K562 (cell line): ENCODE results near the gene DKKL1. TPM values are rescaled to one million over a fixed set of nuclear protein-coding genes. Genes with fewer than 3 reads are reported as not detected.

Experiments used
- KDM5B ChIP-seq: fragments of 200-600 bp; sonication (generic); IDR thresholded peaks from 2 replicates; pipeline ENCODE4 v1.6.1; 2012; ENCODE audit warnings: low read depth, mild to moderate bottlenecking, moderate library complexity, low read length, control low read depth, inconsistent platforms; ENCODE audit not compliant: insufficient replicate concordance
- L3MBTL2 ChIP-seq: fragments of 450-650 bp; IDR thresholded peaks from 2 replicates; pipeline ENCODE4 v1.6.1; 2016; ENCODE audit warnings: mild to moderate bottlenecking, moderate library complexity
- MAZ ChIP-seq, 2 experiments: fragments of 450-650 bp in 1 of 2; sonication (generic) in 1 of 2; formaldehyde crosslinking; IDR thresholded peaks in 1 of 2; conservative IDR thresholded peaks in 1 of 2; 2 replicates each; pipeline versions ENCODE4 v1.4.0 to v1.5.0; 2020; ENCODE audit warnings: mild to moderate bottlenecking in 1 of 2, missing genetic modification reagents in 1 of 2
- NFYB ChIP-seq: IDR thresholded peaks from 2 replicates; pipeline ENCODE4 v1.6.1; 2011; ENCODE audit warnings: mild to moderate bottlenecking, moderate library complexity; ENCODE audit not compliant: insufficient read length; ENCODE audit errors: extremely low read depth
- NRF1 ChIP-seq, 2 experiments: fragments of 450-650 bp; IDR thresholded peaks in 1 of 2; conservative IDR thresholded peaks in 1 of 2; 2 replicates each; pipeline ENCODE4 v1.6.1; 2014; ENCODE audit warnings: mild to moderate bottlenecking in 2 of 2
- RBFOX2 ChIP-seq: fragments of 200-400 bp; formaldehyde crosslinking; IDR thresholded peaks from 2 replicates; pipeline ENCODE4 v1.6.1; 2017; ENCODE audit warnings: low read depth, mild to moderate bottlenecking, low read length, moderate library complexity
- ZFX ChIP-seq: sonication (generic); formaldehyde crosslinking; IDR thresholded peaks from 2 replicates; pipeline ENCODE4 v1.8.0; 2022; ENCODE audit warnings: mild to moderate bottlenecking, missing genetic modification reagents, moderate library complexity
- polyA plus RNA-seq, 8 experiments: library from polyadenylated mRNA; depleted of rRNA in 4 of 8; stranded (reverse) in 5 of 8; unstranded in 3 of 8; fragments of >200 nt; fragmentation: Nextera tagmentation in 2 of 8; fragmentation: Illumina TruSeq in 1 of 8; extraction: Ambion mirVana in 2 of 8; extraction: Trizol in 1 of 8; gene quantifications; 2 replicates each; pipeline versions ENCODE4 v1.2.1 to v1.2.3, GENCODE V29; 2011 to 2014; ENCODE audit warnings: inconsistent platforms in 1 of 8, missing spikeins in 1 of 8
- total RNA-seq, 7 experiments: library from RNA; depleted of rRNA in 6 of 7; stranded (reverse); fragments of >200 nt in 6 of 7; fragmentation: Illumina TruSeq in 2 of 7; extraction: Trizol in 2 of 7; gene quantifications; 2 replicates each; pipeline versions ENCODE4 v1.2.1 to v1.2.3, GENCODE V29; 2011 to 2021; ENCODE audit warnings: low replicate concordance in 1 of 7
- TF ChIP-seq, protein P1 (sequence below): fragments of 450-650 bp; IDR thresholded peaks from 2 replicates; pipeline ENCODE4 v1.6.1; 2016; ENCODE audit warnings: mild to moderate bottlenecking, moderate library complexity
- TF ChIP-seq, protein P2 (sequence below), 2 experiments: fragments of 450-650 bp; IDR thresholded peaks; 2 replicates each; pipeline ENCODE4 v1.6.1; 2018; ENCODE audit warnings: mild to moderate bottlenecking in 2 of 2, low read depth in 1 of 2; ENCODE audit not compliant: partially characterized antibody in 2 of 2

Gene DKKL1
- total and polyA plus RNA-seq, 9 of the 15 experiments (the other 6 are each of a cell fraction or from before 2014, with no cell fraction given) = 0.15 to 1.7 (median 0.52) TPM

DNA sequence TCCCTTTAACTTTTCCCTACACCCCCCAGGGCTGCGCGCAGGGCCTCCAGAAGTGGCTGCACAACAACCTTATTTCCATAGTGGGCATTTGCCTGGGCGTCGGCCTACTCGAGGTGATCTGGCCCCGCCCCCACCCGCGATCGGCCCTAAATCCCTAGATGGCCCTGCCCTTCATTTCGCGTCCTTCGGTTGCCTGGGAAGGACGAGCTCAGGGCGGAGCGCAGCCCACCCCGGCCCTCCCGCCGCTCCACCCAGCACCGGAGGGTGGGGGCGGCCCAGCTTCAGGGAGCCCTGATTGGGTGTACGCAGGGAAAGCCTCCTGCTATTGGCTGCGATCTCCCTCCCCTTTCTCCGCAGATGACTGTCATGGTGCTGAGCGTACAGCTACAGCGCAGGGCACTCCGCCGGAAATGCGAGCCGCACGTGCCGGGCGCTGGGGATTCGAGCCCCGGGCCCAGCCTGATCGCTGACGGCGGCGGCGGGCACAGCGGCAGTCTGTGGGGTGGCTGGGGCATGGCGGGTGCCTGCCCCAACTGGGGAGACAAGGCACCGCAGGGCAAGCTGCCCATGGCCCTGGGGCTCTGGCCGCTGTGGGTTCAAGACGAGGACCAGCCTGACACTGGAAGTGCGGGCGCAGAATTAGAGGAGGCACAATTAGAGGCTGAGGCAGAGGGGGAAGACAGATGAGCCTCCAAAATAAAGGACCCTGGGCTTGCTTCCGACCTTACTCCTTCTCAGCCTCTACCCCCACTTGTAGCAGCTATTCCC, 24.2 kb upstream of the DKKL1 start (continued):
- TF ChIP-seq, protein P1, sequence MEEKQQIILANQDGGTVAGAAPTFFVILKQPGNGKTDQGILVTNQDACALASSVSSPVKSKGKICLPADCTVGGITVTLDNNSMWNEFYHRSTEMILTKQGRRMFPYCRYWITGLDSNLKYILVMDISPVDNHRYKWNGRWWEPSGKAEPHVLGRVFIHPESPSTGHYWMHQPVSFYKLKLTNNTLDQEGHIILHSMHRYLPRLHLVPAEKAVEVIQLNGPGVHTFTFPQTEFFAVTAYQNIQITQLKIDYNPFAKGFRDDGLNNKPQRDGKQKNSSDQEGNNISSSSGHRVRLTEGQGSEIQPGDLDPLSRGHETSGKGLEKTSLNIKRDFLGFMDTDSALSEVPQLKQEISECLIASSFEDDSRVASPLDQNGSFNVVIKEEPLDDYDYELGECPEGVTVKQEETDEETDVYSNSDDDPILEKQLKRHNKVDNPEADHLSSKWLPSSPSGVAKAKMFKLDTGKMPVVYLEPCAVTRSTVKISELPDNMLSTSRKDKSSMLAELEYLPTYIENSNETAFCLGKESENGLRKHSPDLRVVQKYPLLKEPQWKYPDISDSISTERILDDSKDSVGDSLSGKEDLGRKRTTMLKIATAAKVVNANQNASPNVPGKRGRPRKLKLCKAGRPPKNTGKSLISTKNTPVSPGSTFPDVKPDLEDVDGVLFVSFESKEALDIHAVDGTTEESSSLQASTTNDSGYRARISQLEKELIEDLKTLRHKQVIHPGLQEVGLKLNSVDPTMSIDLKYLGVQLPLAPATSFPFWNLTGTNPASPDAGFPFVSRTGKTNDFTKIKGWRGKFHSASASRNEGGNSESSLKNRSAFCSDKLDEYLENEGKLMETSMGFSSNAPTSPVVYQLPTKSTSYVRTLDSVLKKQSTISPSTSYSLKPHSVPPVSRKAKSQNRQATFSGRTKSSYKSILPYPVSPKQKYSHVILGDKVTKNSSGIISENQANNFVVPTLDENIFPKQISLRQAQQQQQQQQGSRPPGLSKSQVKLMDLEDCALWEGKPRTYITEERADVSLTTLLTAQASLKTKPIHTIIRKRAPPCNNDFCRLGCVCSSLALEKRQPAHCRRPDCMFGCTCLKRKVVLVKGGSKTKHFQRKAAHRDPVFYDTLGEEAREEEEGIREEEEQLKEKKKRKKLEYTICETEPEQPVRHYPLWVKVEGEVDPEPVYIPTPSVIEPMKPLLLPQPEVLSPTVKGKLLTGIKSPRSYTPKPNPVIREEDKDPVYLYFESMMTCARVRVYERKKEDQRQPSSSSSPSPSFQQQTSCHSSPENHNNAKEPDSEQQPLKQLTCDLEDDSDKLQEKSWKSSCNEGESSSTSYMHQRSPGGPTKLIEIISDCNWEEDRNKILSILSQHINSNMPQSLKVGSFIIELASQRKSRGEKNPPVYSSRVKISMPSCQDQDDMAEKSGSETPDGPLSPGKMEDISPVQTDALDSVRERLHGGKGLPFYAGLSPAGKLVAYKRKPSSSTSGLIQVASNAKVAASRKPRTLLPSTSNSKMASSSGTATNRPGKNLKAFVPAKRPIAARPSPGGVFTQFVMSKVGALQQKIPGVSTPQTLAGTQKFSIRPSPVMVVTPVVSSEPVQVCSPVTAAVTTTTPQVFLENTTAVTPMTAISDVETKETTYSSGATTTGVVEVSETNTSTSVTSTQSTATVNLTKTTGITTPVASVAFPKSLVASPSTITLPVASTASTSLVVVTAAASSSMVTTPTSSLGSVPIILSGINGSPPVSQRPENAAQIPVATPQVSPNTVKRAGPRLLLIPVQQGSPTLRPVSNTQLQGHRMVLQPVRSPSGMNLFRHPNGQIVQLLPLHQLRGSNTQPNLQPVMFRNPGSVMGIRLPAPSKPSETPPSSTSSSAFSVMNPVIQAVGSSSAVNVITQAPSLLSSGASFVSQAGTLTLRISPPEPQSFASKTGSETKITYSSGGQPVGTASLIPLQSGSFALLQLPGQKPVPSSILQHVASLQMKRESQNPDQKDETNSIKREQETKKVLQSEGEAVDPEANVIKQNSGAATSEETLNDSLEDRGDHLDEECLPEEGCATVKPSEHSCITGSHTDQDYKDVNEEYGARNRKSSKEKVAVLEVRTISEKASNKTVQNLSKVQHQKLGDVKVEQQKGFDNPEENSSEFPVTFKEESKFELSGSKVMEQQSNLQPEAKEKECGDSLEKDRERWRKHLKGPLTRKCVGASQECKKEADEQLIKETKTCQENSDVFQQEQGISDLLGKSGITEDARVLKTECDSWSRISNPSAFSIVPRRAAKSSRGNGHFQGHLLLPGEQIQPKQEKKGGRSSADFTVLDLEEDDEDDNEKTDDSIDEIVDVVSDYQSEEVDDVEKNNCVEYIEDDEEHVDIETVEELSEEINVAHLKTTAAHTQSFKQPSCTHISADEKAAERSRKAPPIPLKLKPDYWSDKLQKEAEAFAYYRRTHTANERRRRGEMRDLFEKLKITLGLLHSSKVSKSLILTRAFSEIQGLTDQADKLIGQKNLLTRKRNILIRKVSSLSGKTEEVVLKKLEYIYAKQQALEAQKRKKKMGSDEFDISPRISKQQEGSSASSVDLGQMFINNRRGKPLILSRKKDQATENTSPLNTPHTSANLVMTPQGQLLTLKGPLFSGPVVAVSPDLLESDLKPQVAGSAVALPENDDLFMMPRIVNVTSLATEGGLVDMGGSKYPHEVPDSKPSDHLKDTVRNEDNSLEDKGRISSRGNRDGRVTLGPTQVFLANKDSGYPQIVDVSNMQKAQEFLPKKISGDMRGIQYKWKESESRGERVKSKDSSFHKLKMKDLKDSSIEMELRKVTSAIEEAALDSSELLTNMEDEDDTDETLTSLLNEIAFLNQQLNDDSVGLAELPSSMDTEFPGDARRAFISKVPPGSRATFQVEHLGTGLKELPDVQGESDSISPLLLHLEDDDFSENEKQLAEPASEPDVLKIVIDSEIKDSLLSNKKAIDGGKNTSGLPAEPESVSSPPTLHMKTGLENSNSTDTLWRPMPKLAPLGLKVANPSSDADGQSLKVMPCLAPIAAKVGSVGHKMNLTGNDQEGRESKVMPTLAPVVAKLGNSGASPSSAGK = peak; percentile 25; the same call in 1 of the 2 replicates
- TF ChIP-seq L3MBTL2 (peak; percentile 61), MAZ (CRISPR knock-in tag; conservative IDR thresholded peaks at IDR 0.05 in 1 of 2, IDR thresholded peaks at IDR 0.05 in 1 of 2) (peak; percentile 22 to 59; a peak in 2 of 4 replicates), KDM5B (no peak), NRF1 (conservative IDR thresholded peaks at IDR 0.05 in 1 of 2, IDR thresholded peaks at IDR 0.05 in 1 of 2) (peak in 1 of 2 experiments; percentile 5; a peak in 1 of 4 replicates), NFYB (peak; percentile 38), RBFOX2 (peak; percentile 68), ZFX (CRISPR knock-in tag) (0 out of 2 replicates have a peak, but pooled peaks have one; percentile 16)
- TF ChIP-seq, protein P2, sequence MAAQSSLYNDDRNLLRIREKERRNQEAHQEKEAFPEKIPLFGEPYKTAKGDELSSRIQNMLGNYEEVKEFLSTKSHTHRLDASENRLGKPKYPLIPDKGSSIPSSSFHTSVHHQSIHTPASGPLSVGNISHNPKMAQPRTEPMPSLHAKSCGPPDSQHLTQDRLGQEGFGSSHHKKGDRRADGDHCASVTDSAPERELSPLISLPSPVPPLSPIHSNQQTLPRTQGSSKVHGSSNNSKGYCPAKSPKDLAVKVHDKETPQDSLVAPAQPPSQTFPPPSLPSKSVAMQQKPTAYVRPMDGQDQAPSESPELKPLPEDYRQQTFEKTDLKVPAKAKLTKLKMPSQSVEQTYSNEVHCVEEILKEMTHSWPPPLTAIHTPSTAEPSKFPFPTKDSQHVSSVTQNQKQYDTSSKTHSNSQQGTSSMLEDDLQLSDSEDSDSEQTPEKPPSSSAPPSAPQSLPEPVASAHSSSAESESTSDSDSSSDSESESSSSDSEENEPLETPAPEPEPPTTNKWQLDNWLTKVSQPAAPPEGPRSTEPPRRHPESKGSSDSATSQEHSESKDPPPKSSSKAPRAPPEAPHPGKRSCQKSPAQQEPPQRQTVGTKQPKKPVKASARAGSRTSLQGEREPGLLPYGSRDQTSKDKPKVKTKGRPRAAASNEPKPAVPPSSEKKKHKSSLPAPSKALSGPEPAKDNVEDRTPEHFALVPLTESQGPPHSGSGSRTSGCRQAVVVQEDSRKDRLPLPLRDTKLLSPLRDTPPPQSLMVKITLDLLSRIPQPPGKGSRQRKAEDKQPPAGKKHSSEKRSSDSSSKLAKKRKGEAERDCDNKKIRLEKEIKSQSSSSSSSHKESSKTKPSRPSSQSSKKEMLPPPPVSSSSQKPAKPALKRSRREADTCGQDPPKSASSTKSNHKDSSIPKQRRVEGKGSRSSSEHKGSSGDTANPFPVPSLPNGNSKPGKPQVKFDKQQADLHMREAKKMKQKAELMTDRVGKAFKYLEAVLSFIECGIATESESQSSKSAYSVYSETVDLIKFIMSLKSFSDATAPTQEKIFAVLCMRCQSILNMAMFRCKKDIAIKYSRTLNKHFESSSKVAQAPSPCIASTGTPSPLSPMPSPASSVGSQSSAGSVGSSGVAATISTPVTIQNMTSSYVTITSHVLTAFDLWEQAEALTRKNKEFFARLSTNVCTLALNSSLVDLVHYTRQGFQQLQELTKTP (IDR thresholded peaks at IDR 0.05; ENCODE audit: low read depth in 1 of 2, partially characterized antibody in 2 of 2) = no peak
